ENCODE data around the gene SNAI3. TPM values are rescaled to one million over a fixed set of nuclear protein-coding genes. Genes with fewer than 3 reads are reported as not detected.

Gene SNAI3
- total RNA-seq, 1 experiment from 2014 or later = 2.2 TPM

GRCh38 chr16:88726408-88726749 lies 40.1 kb upstream of the SNAI3 start (continued):
- no peak for TF ChIP-seq REST (IDR thresholded peaks at IDR 0.05; ENCODE audit: low read depth)

- Histone ChIP-seq H2AFZ (ENCODE audit: low read depth, low read length, poor library complexity, severe bottlenecking) (no peak overlapping the region), H3K79me2 (ENCODE audit: insufficient read depth, low read length) (peaks cover 8% of the 10 kb centered on the region; the same call in 1 of the 2 replicates), H3K4me2 (ENCODE audit: low read length) (no peak overlapping the region), H3K4me1 (ENCODE audit: control insufficient read depth in 1 of 2, insufficient read depth in 2 of 2, low read length in 2 of 2) (no peaks in the 10 kb centered on the region), H3K9me2 (ENCODE audit: insufficient read depth) (no peaks in the 10 kb centered on the region), H3K27me3 (ENCODE audit: insufficient read depth, low read length) (no peaks in the 10 kb centered on the region), H3K4me3 (replicated peaks in 1 of 2; ENCODE audit: low read depth in 1 of 2, low read length in 2 of 2) (no peak overlapping the region), H4K20me1 (ENCODE audit: insufficient read depth) (no peaks in the 10 kb centered on the region), H3K27ac (ENCODE audit: low read depth, low read length) (no peak overlapping the region), H3K9me3 (ENCODE audit: control insufficient read depth in 1 of 2, insufficient read depth in 1 of 2, low read depth in 1 of 2, low read length in 2 of 2) (no peaks in the 10 kb centered on the region), H3K36me3 (ENCODE audit: control insufficient read depth in 1 of 2, insufficient read depth in 2 of 2, low read length in 2 of 2) (peaks cover 43 to 72% of the 10 kb centered on the region in 2 experiments; a peak in 3 of 4 replicates), H3K9ac (ENCODE audit: low read length) (no peak overlapping the region)
- ChIA-PET POLR2A (no interaction called here), CTCF (no interaction called here), RAD21 (ENCODE audit: low non-redundant PET in 1 of 2, low total read pairs in 2 of 2, uncharacterized antibody in 2 of 2, unreplicated experiment in 2 of 2) (no interaction called here)
- no TSS peak for BruUV-seq (replicated peaks)
- ATAC-seq = 0 out of 2 replicates have a peak, but pooled peaks have one; percentile 6
- DNase-seq (ENCODE audit: low read depth, low spot score) = no peak
- intact Hi-C loops (cut with micrococcal nuclease) = no loop called here
- no peak for TF ChIP-seq POLR2A (IDR thresholded peaks at IDR 0.05; ENCODE audit: borderline replicate concordance, extremely low read depth, insufficient read depth, insufficient read length)
- no peak for TF ChIP-seq CBX3 (IDR thresholded peaks at IDR 0.05; ENCODE audit: low read depth)
- TF ChIP-seq MAX (IDR thresholded peaks at IDR 0.05) = no peak
- no peak for TF ChIP-seq SP1 (IDR thresholded peaks at IDR 0.05; ENCODE audit: low read depth)
- no peak for TF ChIP-seq CTCF (IDR thresholded peaks at IDR 0.05 in 2 of 3, conservative IDR thresholded peaks at IDR 0.05 in 1 of 3; ENCODE audit: borderline replicate concordance in 1 of 3, insufficient read depth in 1 of 3, low read depth in 2 of 3, low read length in 2 of 3)
- TF ChIP-seq EGR1 (IDR thresholded peaks at IDR 0.05; ENCODE audit: low read depth) = no peak
- no peak for TF ChIP-seq SIN3A (IDR thresholded peaks at IDR 0.05; ENCODE audit: low read depth)
- no peak for TF ChIP-seq RAD21 (IDR thresholded peaks at IDR 0.05; ENCODE audit: low read depth)
- no peak for TF ChIP-seq SRF (IDR thresholded peaks at IDR 0.05; ENCODE audit: low read depth)
Measured at GRCh38 chr16:88725609-88726407, 39.5 kb upstream of the SNAI3 start.
